ENCODE data around the gene OR2H1.

Gene OR2H1

DNA sequence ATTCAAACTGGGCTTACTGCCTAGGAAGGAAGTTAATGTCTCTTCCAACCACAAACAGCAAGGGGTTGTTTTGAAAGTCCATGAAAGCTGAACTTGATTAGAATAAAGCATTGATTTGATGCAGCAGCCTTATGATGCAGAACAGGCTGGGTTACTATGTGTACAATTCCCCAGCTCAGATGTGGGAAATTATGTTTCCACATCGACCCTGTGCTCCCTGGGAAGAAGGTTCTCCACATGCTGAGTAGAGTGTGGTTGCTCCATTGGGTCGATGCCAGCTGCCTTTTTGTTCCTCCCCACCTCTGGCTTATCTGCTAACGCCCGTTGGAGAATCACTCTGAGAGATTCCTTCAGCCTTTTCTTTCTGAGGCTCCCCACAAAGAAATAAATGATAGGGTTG lies 29.6 kb downstream of the OR2H1 start:
- no peak for DNase-seq

DNA sequence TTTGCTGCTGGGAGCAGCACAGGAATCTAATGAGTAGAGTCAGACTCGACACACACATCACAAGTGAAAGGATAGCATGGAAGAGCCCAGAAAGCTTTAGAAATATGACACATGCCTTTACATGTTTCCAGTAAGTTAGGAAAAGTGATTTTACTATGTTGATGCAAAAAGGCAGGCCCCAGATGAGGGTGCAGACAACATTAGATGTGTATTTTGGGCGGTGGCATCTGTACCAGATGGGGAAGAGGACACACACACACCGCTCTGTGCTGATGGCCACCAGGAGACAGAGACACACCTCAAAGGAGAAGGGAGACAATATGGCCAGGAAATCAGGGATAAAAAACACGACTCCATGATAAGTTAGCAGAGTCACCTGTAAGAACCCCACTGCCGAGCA lies 30.2 kb downstream of the OR2H1 start:
- no peak for DNase-seq

DNA sequence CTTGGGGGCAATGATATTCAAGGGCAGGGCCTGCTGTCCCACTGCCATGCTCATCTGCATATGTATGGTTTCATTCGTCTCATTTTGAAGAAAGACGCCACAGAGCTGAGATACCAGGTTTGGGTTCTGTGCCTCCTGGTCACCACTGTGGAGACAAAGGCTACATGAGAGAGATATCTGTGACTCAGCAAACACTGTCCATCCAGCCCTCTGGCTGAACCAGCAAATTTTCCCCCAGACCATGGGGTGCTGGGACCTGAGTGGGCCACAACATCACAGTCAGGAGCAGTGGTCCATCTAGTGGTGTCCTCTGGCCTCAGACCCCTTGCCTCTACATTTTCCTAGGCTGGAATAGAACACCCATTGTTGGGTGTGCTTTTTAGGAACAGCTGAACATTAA lies 30.7 kb downstream of the OR2H1 start, which contains the start of gene MAS1L:
TSS of gene MAS1L (minus strand) at position 297 of the 400 bp plus-strand sequence. CDS start at position 243, 54 bp downstream.
- no peak for DNase-seq

DNA sequence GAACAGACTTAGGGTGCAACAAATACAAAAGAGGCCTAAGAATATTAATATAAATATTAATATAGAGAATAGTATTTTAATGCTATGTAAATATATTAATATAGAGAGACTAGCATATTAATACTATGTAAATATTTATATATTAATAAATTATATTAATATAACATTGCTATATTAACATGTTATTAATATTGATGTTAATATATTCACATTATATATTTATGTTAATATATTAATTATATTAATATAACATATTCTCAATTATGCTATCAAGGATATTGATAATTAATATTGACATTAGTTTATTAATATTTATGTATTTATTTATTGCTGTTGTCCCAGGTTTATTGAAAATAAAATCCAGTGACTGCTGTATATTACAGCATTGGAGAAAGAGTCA lies 31.9 kb downstream of the OR2H1 start:
- DNase-seq = no peak

DNA sequence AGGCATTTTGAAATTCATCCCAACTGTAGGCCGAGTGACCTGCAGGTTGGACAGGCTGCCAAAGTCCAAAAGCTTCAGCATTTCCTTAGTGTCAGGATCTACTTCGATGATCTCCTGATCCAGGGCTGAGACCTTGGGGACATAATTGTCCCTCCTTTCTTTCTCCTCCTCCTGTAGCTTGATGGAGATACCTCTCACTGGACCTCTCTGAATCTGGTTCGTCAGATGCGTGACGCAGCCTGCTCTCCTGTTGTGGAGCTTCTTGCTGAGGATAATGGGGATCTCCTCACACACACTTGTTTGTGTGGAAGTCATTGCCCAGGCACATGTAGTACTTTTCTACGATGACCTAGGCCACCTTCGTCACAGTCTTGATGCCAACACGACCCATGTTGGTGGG lies 32.3 kb downstream of the OR2H1 start:
- no peak for DNase-seq

DNA sequence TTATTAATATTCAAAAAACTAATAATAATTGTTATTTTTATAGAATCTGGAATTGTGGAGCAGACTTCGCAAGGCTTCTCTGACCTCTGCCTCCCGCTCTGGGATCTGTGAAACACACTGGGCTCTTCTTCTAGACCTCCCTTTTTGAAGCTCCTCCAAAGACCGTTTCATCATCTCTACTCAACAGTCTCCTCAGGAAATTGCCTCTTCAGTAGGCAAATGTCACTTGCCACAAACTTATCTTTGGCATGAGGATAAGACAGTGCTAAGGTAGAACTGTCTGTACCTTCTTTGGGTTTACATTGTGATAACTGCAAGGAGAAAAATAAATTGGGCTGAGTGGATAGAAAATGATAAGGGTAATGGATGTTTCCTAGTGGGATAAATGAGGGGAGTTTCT lies 33.1 kb downstream of the OR2H1 start:
- no peak for DNase-seq

DNA sequence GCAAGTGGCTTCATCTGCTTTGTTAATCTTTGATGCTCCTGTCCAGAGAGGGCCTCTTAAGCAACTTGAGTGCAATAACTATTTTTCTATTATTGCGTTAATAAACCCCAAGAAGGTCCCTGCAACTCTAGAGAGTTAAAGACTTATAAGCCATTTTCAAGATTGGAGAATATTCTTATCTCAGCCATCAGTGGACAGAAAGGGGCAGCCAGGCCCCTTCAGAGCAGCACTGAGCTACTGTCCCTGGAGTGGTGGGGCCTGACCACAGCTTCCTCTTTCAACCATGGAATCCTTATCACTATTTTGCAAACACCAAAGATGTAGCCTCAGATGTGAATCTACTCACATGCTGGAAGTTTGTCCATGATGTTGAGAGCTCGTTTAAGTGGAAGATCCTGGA lies 33.6 kb downstream of the OR2H1 start:
- no peak for DNase-seq

DNA sequence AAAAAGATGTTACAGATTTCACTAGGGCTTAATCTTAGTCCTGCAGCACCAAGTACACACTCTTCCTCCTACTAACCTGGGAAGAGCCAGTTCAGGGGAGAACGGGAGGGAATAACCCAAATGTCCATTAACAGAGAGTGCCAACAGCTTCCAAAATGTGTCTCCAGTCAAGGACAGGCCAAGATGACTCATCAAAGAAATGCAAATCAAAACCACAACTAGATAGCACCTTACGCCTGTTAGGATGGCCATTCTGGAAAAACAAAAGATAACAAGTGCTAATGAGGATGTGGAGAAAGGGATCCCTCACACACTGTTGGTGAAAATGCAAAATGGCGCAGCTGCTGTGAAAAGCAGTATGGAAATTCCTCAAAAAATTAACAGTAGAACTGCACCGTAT lies 34.6 kb downstream of the OR2H1 start:
- no peak for DNase-seq

DNA sequence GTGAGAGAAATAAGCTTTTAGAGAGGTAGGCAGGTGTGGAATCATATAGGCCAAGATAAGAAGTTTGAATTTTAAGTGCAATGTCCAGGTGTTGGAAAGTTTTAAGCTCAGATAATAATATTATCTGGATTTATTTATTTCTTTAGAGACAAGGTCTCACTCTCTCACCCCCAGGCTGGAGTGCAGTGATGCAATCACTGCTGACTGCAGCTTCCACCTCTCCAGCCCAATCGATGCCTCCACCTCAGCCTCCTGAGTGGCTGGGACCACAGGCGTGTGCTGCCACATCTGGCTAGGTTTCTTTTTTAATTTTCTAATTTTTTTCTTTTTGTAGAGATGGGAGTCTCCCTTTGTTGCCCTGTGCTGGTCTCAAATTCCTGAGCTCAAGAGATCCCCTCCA lies 36.3 kb downstream of the OR2H1 start:
- no peak for DNase-seq

DNA sequence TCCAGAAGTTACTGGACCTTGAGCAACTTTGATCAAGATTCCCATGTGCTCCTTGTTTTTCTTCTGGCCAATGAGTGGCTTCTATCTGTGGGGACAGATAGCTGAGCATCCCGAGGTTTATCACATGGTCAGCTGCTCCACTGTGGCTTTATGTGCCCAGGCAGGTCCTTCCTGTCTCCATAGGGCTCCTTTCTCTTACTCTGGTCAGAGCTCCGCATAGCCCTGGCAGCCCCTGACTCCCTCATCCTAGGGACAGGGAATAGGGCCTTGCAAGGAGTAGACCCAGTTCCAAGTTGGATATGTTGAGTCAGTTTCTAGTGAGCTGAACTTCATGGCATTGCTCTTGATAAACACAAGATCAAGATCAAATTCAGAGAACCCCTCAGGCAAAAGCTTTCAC lies 37.2 kb downstream of the OR2H1 start:
- no peak for DNase-seq

DNA sequence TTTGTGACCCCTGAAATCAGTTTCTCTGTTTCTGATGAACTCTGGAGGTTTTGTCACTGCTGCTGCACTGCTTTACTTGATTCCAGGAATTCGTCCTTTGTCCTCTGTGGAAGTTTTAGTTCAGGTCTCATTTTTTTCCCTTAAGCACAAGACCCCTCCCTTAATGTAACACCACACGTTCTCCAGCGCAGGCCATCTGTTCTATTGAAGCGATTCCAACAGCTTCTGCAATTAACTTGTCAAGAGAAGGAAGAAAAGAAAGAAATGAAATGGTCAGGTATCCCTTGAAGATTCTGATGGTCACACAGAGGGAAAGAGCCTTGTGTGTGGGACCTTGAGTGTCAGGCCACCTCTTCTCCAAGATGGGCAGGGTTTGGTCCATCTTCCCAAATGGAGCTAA lies 38.6 kb downstream of the OR2H1 start:
- no peak for DNase-seq

DNA sequence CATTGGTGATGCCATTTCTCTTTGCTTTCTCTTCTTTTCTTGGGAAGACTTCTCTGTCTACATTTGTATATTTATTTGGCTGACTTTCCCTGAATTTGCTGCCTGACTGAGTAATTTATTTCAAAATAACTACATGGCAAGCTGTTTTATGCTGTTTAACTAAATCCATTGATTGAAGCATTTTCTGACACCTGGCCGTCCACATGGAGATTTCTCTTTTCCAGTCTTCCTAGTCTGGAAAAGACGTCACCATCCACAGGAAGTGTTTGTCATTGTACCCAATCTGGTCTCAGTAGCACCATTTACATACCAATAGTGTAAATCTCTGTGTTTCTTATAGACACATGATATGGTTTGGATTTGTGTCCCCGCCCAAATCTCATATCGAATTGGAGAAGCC lies 40.0 kb downstream of the OR2H1 start:
- DNase-seq = no peak

DNA sequence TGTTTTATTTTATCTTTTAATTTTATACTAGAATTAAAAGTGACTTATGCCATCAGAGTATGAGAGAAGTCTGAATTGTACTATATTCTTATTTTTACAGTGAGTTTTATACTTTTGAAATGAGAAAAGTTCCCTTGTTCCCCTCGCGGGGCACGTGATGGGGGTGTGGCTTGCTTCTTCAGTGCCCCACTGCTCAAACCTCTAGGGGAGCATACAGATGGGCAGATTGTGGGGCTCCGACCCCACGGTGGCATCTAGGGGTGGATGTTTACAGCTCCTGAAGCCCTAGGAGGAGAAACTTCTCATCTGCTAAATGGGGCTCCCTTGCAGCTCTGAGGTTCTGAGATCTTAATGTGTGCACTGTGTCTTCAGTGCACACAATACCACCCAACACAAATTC lies 42.7 kb downstream of the OR2H1 start:
- DNase-seq = no peak

DNA sequence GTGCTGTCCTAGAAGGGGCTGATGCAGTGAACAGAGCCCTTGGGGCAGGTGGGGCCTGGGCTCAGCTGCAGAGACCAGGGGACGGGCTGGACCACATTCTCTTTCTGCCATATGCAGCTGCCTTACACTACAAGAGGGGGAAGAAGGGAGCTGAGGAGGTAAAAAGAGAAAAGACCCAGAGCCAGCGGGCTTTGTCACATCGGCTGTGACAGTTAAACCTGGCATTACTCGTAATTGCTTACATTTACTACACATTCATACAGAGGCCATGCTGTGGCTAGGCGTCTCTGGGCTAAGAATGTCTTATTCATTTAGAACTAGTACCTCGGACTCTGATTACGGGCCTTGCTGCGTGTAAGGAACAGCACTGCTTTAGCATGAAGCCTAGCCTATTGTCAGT lies 43.6 kb downstream of the OR2H1 start:
- no peak for DNase-seq

DNA sequence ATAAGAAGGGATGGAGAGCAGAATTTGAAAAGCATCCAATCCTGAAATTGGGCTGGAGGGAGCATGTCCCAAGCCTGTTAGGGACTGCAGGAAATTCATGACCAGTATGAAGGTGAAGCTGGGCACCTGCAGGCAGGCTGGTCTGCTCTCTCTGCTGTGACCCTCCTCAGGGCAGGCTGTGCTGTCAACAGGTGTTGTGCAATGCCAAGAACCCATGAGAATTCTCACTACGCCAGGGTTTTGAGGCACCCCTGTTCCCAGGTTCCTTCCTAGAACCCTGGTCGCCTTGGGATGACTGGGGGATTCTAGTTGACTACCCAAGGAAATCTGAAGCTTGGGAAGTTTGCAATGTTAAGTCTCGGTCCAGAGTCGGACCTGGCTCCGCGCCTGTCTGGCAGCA lies 44.2 kb downstream of the OR2H1 start:
- no peak for DNase-seq

DNA sequence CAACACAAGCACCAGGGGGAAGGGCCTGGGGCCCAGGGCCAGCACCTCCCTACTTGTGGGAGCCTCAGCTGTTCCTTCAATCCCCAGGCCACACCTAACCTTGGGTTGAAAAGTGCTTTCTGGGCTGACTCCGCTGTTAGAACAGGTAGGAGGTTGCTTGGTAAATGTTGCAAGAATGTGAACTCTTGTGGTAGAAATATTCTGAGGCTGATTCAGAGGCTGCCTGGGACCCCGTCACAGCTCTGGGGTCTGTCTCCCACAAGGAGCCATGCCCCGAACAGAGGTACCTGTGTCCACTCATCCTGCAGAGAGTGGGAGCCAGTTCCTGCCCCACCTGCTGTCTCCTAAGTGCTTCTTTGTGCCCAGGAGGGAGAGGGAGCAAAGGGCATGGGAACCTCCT lies 45.2 kb downstream of the OR2H1 start:
- DNase-seq = no peak

DNA sequence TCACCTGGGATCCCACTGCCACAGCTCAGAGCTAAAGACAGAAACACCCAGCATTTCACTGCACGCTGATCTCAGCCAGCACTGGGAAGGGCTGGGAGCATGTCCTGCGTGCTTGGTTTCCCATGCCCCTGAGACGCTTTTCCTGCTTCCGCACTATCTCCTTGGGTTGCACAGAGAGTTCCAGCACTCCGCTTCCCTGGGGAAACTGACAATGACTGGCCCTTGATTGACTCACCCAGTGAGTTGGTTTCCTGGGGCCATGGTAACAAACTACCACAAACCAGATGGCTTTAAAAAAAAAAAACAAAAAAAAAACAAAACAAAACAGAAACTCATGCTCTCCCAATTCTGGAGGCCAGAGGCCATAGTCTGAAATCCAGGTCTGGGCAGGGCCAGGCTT lies 45.6 kb downstream of the OR2H1 start:
- DNase-seq = no peak

DNA sequence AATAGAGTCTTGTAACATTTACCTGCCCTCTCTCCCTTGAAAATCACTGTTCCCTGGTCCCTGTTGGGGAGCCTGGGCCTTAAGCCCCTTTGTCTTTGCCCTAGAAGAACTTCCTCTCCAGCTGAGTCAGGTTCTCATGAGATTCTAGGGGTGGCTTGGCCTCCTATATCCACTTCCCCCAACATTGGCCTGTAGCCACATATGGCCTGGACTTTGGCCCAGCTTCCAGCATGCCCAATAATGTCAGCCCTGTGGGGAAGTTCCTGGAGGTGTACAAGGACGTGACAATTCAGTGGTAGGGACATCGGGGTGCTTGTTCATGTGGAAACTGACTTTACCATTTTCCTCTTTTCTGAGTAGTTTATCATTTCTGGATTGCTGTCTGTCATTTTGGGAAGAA lies 48.0 kb downstream of the OR2H1 start:
- DNase-seq = no peak

DNA sequence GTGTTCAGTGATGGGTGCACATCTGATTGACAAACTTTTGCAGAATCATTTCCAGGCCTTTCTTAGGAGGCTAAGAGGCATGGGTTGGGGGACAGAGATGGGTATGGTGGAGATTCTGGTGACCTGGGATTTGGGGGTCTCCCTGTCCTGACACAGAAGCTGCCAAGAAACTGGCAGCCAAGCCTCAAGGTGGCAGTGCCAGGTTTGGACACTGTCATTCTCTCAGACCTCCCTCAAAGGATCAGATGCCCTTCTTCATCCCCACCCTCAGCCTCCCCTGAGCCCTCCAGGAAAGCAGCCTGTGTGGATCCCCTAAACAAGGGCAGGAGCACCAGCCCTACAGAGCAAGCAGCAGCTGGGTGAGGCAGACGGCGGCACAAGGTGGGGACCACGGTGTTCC lies 48.9 kb downstream of the OR2H1 start:
- no peak for DNase-seq

DNA sequence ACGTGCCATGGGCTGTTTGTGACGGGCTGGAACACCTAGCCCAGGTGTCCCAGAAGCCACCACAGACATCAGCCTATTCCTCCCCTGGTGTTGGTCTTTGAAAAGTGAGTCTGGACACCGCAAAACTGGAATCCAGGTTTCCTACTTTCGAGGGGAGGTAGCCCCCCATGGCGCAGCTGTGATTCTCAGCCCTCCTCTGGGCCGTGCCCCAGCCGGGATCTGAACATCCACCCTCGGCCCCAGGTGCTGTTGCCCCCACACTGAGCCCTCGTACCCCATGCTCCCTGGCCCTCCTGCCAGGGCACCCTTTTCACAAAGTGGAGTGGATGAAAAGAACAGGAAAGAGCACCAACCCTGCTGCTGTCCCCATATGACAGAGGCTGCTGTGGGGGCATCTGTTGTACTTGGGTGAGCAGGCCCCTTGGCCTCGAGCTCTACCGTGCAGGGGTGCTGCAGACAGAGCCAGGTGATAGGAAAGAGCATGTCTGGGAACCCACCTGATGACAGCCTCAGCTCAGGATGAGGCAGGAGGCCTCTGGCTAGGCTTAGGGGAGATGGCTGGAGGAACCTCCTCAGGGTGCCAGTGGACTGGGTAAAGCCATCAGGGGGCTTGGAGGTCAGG lies 49.6 kb downstream of the OR2H1 start:
- no peak for DNase-seq

DNA sequence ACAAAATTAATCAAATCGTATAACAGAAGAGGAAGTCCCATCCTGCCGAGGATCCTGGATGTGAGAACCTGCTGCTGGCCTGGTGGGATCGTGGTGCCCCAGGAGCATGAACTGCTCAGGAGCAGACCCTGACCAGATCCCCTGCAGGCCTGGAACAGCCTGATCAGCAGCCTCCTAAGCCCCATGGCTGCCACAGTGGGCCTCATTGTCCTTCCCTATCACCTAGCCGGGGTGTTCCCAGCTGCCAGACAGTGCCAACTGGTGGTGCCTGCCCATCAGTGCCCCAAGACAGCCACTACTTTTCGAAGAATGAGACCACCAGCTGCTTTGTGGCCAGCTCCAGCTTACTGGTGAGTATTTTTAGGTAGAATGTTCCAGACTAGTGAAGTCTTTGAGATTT lies 50.4 kb downstream of the OR2H1 start:
- DNase-seq = no peak

DNA sequence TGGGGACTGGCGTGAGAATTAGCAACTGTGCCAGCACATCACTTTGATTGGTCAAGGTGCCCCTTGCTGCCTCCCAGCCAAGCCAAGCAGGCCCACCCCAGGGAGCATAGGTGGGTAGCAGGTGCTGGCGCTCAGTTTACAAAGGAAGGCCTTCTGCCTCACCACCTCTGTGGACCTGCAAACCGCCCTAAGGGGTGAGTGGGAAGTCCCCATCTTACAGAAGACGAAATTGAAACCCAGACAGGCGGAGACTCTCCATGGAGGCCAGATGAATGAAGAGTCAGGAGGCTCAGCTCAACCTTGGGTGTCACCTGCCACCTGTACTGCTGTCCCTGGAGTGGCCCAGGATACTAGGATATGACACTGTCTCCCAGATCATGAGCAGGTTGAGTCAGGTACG lies 52.3 kb downstream of the OR2H1 start:
- no peak for DNase-seq

DNA sequence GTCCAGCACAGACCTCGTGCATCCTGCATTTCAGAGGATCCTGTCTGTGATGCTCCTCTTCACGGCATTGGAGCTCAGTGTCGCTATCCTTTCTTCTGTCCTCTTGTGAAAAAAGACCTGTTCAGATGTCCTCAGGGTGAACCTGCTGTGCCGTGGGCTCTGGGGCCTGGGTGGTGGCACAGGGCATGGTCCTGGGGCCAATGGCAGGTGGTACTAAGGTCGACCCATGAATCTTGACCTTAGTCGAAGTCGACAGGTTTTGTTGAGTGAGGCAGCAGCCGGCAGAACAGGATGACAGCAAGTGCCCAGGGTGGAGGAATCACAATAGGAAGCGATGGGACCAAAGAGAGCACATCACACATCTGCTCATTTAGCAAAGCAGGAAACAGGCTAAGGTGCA lies 52.8 kb downstream of the OR2H1 start:
- DNase-seq = no peak

DNA sequence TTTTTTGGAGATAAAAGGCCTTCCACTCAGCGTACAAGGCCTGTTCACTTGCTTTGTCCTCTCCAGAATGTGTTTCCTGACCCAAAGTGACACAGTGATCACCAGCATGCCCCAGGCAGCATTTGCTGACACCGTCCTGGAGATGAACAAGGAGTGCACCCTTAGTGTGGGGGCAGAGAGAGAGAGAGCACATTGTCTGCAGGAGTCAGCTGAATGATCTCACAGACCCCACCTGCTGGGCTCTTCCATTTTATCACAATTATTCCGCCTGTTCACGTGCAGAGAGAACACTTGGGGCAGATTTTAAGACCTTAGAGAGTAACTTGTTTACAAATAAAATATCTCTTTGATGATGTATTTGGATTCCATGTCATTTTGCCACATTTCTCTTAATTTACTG lies 53.2 kb downstream of the OR2H1 start:
- no peak for DNase-seq

DNA sequence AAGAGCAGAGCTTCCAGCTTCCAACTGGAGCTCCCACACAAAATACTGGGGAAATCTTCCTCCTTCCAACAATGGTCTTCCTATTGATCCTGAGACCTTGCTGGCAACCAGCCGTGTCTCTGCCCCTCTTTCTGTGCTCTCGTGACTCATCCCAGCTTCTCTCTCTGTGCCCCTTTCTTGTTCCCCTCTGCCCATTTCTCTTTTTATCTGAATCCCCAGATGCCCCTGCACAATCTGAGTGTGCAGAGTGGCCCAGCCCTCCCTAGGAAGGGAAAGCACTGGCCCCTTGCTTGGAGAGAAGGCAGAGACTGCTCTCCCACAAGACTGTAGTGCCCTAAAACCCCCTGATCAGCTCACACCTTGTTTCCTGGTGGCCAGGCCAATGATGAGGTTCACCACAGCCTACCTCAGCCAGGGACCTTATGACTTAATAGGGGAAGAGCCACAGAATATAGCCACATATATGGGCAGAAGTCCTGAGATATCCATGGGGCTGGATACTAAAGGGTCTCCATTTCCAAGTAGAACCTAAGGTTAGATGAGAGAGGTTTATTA lies 53.9 kb downstream of the OR2H1 start:
- DNase-seq = no peak

Measured in NCI-H2081 (cell line).